CD4-positive, alpha-beta T cell treated with Interleukin-21 for 1 hour (primary cell): ENCODE results near the gene HNRNPU.
A peak's percentile ranks its signal among the peaks of the same experiment; 100 is the strongest.

Experiments
- DNase-seq: peaks from one replicate; pipeline ENCODE4 v3.0.0-alpha.2; 2020

The HNRNPU gene

DNA sequence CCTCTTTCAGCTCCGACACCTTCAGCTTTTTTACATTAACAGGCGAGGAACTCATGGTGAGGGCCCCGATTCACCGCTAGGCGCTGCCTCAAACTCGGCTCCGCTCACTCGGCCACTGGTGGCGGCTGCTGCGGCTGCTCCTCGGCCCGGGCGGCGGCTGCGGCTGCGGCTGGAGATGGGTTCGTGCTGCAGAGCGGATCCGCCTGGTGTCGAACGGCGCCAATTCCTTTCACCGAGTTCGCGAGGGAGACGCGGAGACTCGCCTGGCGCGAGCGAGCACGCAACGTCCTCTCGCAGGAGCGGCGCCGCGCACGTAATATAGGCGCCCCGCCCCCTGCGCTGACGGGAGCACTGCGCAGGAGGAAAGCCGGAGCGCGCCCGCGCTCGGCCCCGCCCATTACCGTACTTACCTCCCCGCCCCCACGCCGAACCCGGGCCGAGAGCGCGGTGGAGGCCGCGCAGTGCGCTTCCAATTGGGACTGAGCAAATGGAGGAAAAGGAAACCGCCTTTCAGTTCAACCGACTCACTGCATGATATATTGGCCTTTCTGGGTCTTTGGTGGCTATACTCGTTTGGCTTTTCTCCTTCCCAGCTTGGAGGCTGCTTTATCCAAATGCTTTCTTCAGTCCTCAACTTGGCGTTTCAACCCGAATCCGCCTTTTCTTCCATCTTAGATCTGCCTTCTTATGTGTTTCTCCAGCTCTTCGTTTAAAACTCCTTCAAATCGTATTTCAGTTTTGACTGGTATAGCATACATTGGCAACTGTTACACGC lies at the start of gene HNRNPU:
Gene HNRNPU, minus strand, starts transcription at position 291 of the 775 bp plus-strand sequence. Its CDS starts 236 bp downstream, at position 55.
- peak; percentile 96 for DNase-seq

DNA sequence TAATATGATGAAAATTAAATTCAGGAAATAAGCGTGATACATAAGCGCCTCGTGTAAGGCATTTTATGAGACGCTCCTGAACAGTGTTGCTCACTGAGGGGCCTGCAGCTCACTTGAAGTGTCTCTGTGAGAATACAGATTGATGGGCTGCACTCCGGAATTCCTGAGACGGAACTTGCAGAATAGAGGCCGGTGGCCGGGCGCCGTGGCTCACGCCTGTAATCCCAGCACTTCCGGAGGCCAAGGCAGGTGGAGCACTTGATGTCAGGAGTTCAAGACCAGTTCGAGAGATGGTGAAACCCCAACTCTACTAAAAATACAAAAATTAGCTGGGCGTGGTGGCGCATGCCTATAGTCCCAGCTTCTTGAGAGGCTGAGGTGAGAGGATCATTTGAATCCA lies 49.5 kb upstream of the HNRNPU start:
- no peak for DNase-seq

DNA sequence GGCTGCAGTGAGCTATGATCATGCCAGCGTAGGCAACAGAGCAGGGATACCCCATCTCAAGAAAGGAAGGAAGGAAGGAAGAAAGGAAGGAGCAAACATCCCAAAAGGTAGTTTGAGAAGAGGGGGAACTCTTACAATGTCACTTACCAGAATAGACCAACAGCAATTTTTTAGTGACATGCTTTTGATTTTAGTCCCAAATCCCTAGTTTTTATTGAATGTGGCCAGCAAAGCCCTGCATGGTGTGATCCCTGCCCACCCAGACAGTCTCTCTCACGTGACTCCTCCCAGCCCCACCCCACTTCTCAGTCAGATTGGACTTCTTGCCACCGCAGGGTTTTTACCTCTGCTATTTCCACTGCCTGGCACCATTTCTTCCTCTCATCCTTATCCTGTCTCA lies 39.8 kb upstream of the HNRNPU start:
- no peak for DNase-seq

DNA sequence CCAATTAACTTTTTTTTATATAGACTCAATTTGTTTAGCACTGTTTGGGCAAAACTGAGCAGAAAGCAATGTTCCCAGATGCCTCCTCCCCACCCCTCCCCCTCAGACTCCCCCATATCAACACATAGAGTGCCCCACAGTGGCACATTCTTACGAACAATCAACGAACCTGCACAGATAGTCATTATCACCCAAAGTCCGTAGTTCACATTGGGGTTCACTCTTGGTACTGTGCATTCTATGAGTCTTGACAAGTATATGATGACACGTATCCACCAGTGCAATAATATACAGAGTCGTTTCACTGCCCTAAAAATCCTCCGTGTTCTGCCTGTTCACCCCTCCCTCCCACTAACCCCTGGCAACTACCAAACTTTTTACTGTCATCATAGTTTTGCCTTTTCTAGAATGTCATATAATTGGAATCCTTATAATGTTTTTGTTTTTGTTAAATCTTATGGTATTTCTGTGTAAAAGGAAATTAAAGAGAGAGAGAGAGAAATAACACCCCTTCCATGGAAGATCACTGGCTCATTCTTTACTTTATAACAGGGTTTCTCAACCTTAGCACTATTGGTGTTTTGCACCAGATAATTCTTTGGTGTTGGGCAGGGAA lies 37.2 kb upstream of the HNRNPU start:
- DNase-seq = no peak

DNA sequence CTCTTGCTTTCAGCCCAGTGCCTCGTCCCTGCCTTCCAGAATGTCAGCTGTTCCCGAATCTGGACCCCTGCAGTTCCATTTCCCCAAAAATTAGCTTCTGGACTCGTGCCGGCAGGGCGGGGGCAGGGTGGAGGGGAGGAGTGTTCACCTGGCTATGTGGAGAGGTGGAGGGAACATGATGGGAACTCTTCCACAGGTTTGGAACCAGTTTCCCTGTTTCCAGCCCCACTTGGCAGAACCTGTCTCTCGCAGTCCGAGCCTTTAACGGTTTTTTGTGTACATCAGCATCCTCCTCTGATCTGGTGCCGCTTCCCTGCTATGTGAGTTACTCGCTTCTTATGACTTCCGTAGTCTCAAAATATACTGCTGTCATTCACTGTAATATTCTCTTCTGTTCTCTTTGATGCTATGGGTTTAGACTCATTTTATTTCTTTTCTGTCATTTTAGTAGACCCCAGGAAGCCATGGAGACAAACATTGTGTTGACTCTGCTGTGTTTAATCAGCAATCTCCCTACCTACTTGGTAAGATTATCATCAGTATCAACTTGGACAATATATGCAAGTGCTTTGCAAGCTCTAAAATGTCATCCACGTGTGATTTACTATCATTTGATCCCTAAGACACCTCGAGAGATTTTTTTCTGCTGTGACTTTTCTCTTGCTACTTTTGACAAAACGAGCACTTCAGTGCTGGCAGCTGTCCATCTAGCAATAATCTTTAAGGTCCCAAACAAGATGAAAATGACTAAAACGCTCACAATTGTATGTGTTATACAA lies 33.3 kb upstream of the HNRNPU start:
- no peak for DNase-seq

DNA sequence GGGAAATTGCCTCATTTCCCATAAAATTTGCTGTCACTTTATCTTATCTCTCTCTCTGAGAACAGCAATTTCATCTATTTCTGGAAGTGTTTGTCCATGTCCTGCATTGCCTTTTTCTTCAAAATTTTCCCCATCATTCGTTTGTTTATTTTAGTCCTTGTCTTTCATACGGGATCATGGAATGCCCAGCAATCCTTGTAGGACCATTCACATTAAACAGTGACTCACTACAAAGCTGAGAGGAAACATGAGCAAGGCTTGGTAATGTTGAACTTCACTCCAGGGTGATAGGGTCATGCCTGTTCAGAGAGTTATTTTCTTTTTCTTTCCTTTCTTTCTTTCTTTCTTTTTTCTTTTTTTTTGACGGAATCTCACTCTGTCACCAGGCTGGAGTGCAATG lies 32.2 kb upstream of the HNRNPU start:
- DNase-seq = no peak

DNA sequence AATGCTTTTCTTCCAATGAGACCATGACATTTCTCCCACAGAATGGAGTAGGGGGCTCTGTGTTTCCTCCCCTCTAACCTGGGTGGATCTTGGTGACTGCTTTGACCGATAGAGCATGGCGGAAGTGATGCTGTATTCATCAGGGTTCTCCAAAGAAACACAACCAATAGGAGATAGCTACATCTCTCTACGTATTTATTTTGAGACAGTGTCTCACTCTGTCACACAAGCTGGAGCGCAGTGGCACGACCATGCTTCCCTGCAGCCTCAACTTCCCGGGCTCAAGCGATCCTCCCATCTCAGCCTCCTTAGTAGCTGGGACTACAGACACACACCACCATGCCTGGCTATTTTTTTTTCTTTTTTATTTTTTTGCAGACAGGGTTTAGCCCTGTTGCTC lies 29.5 kb upstream of the HNRNPU start:
- no peak for DNase-seq

DNA sequence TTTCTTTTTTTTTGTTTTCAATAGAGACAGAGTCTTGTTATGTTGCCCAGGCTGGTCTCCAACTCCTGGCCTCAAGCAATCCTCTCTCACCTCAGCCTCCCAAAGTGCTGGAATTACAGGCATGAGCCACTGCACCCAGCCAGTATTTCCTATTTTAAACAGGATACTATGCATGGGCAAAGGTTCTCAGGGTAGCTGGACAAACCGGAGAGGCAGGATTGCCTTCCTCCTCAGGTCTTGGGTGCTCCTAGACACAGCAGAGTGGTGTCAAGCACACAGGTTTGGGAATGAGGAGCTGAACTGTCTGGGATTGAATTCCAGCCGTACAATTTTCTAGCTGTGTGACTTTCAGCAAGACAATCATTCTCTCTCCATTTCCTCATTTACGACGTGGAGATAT lies 22.9 kb upstream of the HNRNPU start:
- no peak for DNase-seq

DNA sequence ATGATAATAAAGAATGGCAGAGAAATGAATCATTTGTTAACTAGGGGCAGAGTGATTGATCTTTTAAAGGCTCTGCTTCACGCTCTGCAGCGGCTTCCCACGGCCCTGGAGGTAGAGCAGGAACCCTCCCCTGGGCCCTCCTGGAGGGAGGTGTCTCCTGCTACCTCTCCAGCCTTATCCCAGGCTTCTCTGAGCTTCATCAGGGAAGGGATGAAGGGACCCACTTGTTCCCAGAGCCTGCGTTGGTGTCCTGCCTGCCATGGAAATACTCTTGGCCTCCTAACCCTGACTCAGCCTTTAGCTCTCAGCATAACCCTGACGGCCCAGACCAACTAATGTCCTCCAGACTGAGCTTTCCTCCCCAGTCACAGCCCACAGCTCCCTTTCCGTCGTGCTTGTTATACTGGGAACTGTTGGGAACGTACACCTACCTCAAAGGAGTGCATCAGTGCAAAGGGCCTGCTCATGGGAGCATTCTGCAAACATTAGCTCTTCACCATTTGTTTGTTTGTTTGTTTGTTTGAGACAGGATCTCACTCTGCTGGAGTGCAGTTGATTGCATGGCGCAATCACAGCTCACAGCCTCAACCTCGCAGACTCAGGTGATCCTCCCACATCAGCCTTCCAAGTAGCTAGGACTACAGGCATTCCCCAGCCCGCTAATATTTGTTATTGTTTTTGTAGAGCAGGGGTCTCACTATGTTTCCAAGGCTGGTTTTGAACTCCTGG lies 17.4 kb upstream of the HNRNPU start:
- no peak for DNase-seq

DNA sequence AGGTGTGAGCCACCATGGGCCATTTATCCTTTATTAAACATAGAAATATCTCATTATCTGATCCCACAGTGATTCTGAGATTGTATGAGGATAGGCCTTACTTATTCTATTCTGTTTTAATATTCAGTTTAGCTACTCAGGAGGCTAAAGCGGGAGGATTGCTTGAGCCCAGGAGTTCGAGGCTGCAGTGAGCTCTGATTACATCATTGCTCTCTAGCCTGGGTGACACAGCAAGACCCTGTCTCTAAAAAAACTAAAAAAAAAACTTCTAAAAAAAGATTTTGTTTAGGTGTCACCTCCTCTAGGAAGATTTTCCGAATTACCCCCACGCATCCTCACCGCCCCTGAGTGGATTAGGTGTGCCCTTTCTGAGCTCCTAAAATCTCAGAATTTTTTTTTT lies 14.3 kb upstream of the HNRNPU start:
- DNase-seq = no peak

DNA sequence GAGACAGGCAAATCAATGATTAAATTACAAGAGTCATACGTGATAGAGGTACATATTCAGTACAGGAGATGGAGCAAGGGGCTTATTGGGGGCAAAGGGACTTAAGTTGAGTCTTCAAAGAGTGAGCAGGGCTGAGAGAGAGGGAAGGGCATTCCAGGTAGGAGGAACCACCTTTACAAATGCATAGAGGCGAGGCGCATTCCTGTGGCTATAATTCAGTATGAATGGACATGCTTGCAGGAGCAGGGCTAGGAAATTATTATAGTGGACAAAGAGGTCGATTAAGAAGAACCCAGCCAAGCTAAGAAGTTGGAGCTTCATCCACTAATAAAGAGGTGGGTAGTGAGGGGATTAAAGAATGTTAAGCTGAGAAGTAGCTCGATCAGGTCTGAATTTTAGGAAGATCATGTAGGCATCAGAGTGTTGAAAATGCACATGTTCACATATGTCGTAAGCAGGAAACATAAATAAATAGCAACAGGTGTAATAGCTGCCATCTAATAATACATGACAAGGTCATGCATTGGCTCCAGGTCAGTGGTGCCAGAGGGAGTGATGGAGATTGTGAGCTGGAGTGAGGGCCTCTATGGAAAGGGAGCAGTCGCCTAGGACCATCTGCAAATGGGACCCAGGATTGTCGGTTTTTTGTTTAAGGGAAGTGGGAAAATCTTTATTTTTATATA lies 12.0 kb upstream of the HNRNPU start:
- DNase-seq = no peak

DNA sequence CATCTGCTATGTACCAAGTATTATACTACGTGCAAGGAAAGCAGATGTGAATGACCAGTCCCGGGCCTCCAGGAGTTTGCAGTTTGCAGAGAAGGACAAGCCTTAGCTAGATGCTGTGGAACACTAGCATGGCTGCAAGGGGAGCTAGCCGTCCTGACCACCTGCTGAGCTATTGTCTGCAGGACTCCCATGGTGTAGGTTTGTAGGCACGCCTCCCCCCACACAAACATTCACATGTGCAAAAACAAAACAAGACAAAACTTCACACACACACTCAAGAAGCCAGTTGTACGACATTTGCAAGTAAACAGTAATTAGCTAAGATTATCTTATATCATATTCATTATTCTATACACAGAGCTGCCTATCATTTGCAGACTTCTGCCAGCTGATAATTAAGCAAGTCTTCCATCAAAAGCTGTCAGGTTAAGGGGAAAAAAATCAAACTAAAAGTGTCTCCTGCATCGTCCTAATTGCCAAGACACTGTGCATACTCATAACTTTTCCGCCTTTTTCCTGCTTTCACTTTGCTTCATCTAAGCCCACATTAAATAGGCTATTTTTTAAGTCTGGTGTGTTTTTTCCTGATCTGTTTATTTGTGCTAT lies 10.7 kb upstream of the HNRNPU start:
- DNase-seq = no peak

DNA sequence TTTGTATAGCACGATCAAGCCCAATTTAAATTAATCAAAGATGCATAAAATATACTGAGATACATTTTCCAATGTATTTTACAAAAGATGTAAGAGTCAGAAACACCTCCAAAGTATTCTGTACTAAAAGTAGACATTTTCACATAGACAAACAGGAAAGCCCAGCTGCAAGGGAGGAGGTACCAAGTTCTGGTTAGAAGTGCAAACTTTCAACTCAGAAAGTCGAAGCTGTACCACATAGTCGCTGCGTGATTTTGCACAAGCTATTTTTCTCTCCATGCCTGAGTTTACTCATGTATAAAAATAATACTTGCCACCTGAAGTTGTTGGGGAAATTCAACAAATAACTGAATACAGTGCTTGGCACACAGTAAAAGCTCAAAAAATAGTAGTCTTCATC lies 5.6 kb upstream of the HNRNPU start:
- DNase-seq = no peak

DNA sequence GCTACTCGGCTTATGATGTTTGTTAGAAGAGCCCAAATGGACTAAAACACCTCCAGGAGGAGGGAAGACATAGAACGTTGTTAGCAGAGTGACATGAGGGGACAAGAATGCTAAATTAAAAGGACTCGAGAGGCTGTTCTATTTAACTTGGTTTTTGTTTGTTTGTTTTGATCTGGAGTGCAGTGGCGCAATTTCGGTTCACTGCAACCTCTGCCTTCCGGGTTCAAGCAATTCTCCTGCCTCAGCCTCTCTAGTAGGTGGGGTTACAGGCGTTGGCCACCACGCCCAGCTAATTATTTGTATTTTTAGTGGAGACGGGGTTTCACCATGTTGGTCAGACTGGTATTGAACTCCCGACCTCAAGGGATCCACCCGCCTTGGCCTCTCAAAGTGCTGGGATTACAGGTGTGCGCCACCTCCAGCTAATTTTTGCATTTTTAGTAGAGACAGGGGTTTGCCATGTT lies 5.1 kb upstream of the HNRNPU start:
- DNase-seq = no peak

DNA sequence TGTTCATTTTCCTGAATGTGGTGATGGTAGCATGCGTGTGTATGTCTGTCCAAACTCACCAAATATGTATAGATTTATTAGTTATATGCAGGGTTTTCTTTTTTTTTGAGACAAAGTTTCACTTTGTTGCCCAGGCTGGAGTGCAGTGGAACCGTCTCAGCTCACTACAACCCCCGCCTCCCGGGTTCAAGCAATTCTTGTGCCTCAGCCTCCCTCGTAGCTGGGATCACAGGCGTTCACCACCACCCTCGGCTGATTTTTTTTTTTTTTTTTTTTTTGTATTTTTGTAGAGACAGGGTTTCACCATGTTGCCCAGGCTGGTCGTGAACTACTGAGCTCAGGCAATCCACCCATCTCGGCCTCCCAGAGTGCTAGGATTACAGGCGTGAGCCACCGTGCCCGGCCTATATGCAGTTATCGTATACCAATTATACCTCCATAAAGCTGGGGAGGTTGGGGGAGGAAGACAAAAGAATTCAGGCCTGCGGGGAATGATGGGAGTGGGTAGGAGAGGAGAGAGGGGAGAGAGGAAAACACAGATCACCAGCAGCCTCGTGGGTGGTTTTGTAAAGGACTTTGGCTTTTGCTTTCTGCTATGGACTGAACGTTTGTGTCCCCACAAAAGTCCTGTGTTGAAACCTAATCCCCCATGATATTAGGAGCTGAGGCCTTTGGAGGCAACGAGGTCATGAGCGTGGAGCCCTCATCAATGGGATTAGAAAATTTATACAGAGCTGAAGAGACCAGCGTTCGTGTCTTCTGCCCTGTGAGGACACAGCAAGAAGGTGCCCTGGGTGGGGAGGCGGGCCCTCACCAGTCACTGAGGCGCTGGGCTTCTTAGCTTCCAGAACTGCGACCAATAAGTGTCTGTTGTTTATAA lies 4.4 kb upstream of the HNRNPU start:
- no peak for DNase-seq

DNA sequence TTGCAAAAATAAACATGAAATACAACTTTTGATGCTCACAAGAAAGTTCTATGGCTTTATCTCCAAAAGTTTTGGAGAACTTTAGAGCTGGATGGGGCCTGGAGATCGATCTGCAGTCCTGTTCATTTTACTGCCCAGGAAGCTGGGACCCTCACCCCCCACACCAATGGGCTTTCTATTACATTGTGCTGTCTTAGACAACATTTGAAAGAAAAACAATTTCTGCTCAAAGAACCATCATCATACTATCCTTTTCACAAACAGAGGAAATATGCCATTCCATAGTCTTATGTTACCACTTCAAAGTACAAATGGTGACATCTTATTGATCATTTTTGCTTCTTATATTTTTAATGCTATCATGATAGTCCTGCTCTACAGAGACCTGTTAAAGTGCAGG lies 2.0 kb upstream of the HNRNPU start:
- no peak for DNase-seq

DNA sequence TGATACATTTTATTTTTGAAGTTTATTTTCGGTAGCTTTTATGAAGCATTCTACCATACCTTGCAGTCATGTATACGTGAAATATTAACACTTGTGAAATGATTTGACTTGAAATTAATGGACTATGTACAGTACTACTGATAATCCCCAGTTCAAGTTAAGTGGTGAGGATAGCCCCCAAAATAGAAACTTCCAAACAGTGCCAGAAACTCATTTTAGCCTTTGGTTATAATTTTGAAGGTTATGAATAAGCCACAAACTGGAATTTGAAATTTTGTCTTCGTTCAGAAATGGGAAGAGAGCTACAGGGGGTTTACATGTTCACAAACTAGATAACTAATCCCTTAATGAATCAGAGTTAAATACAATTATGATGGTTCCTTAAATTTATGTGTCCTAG lies 1.5 kb upstream of the HNRNPU start:
- DNase-seq = no peak

DNA sequence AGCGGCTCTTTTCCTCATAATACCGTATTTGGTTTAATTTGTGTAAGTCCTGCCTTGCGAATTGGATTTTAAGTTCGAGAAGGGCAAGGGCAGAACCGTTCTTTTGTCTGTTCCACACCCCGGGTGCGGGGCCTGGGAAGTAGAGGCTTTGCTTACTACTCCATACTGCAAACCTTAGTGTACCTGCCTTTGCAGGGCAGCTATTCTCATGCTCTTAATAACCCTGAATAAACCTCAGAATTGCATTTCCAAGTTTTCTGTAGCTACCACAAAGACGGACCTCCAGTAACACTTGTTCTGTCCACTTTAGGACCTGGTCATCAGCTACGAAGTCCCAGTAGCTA lies 657 bp upstream of the HNRNPU start:
- DNase-seq = no peak

DNA sequence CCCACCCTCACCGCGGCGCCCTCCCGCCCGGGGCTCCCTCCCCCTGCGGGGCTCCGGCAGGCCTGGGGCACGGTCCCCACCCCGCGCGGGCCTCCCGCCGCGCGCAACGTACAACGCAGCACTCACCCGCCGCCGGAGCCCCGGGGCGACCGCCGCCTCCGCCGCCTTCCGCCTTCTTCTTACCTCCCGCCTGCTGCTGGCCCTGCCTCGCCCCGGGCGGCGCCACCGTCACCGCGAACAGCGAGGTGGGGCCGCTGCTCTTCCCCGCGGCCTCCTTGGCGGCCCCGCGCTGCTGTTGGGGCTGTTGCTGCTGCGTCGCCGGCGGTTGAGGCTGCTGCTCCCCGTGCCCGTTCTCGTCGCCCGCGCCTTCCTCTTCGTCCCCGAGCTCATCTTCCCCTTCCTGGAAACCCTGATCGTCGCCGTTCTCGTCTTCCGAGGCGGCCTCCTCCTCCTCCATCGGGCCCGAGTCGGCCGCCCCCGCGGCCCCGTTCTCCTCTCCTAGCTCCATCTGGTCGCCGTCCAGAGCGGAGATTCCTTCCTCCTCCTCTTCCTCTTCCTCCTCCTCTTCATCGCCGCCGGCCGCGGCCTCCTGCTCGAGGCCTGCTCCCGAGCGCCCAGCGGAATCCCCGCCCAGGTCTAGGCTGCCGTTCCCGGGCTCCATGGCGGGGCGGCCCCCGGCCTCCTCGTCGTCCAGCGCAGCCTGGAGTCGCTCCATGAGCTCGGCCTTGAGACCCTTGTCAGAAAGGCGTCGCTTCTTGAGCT lies 671 bp downstream of the HNRNPU start:
- no peak for DNase-seq

DNA sequence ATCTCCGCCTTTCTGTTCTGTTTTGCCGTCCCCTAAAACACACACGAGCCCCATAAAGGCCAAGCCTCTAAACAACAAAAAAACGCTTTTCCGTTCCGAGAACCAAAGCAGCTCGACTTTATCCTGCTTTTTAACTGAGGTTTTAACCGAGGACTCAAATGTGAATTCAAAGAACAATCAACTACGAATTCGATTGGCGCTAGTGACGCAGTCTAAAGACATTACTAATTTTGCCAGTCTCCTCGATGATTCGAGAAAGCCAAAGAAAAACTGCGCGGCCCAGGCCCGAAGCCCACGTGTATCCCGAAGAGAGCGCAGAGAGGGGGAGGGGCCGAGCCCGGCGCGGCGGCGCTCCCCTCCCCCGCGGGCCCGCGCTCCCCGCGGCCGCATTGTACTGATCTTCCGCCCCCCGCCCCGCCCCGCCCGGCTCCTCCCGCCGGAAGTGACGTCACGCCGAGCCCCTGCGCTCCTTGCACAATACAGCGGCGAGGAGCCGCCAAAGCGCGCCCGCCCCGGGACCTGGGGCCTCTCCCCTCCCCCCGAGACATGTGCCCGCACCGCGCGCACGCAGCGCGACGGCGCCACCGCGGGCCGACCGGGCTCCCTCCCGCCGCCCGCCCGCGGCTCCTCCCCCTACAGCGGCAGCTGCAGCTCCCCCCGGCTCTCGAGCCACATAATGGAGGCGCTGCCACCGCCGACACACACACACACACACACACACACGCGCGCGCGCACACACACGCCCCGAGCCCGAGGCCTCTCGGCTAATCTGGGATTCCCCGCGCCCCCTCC lies 1.4 kb downstream of the HNRNPU start:
- peak; percentile 97 for DNase-seq
